A549 (cell line): ENCODE measurements around the gene FGGY.

ENCODE experiments used
- FOSB ChIP-seq: fragments of 250-450 bp; sonication (Bioruptor Pico); IDR thresholded peaks from 2 replicates; pipeline ENCODE4 v1.5.0; 2020; ENCODE audit warnings: mild to moderate bottlenecking, moderate library complexity
- RFX5 ChIP-seq: fragments of 450-650 bp; IDR thresholded peaks from 2 replicates; pipeline ENCODE4 v1.7.1; 2014; ENCODE audit warnings: antibody characterized with exemption, mild to moderate bottlenecking, moderate library complexity

- no peak for TF ChIP-seq RFX5
- TF ChIP-seq FOSB (CRISPR knock-in tag), result no peak
Measured at GRCh38 chr1:59266180-59266926, 30.5 kb upstream of the FGGY start.
